SJCRH30 (cell line): ENCODE data around the gene CCDC85C. TPM values are rescaled to one million over a fixed set of nuclear protein-coding genes. Genes with fewer than 3 reads are reported as not detected.
A peak's percentile ranks its signal among the peaks of the same experiment; 100 is the strongest.

Experiments used
- DNase-seq, 2 experiments: peaks; one replicate each; pipeline ENCODE4 v3.0.0-alpha.2; 2015 to 2020
- H3K27ac ChIP-seq: fragments of 250-450 bp; sonication (Bioruptor Pico); 2 replicates; pipeline ENCODE4 v1.5.1; 2020; ENCODE audit warnings: mild to moderate bottlenecking, moderate library complexity
- H3K27me3 ChIP-seq: fragments of 250-450 bp; sonication (Bioruptor Pico); 2 replicates; pipeline ENCODE4 v1.5.1; 2020; ENCODE audit warnings: mild to moderate bottlenecking, moderate library complexity
- H3K36me3 ChIP-seq: fragments of 250-450 bp; sonication (Bioruptor Pico); 2 replicates; pipeline ENCODE4 v1.5.1; 2020; ENCODE audit warnings: mild to moderate bottlenecking, moderate library complexity
- H3K4me1 ChIP-seq: fragments of 250-450 bp; sonication (Bioruptor Pico); 2 replicates; pipeline ENCODE4 v1.5.1; 2020; ENCODE audit warnings: mild to moderate bottlenecking, moderate library complexity
- H3K4me3 ChIP-seq: fragments of 250-450 bp; sonication (Bioruptor Pico); 2 replicates; pipeline ENCODE4 v1.5.1; 2020; ENCODE audit warnings: mild to moderate bottlenecking, moderate library complexity
- H3K9me3 ChIP-seq: fragments of 250-450 bp; sonication (Bioruptor Pico); replicated peaks from 2 replicates; pipeline ENCODE4 v1.5.1; 2020; ENCODE audit warnings: mild to moderate bottlenecking, moderate library complexity
- total RNA-seq: library from RNA; depleted of rRNA; stranded (reverse); fragments of >200 nt; shearing (Covaris generic); gene quantifications from 2 replicates; pipeline ENCODE4 v1.2.3, GENCODE V29; 2014

Gene CCDC85C
- total RNA-seq, 1 experiment from 2014 or later = 12.9 TPM

DNA sequence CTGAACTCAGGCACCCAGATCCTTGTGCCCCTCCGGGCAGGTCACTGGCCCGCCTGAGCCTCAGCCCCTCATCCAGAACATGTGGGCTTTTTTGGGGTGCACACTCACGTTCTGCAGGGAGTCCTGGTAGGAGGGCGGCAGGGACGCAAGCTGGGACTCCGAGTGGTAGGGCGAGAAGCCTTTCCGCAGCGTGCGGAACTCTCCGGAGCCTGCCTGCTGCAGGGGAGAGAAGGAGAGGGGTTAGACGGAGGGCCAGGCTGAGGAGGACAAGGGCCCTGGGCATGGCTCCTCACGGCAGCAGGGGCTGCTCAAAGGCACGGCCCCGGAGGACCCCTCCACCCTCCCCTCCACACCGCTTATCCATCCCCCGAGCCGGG is 82.0 kb downstream of the CCDC85C start:
- Histone ChIP-seq H3K4me3 (no peak overlapping the region), H3K4me1 (peaks cover 15% of the 10 kb centered on the region; the same call in 1 of the 2 replicates), H3K36me3 (no peaks in the 10 kb centered on the region), H3K27me3 (no peaks in the 10 kb centered on the region), H3K9me3 (no peaks in the 10 kb centered on the region), H3K27ac (no peak overlapping the region)
- DNase-seq = no peak

DNA sequence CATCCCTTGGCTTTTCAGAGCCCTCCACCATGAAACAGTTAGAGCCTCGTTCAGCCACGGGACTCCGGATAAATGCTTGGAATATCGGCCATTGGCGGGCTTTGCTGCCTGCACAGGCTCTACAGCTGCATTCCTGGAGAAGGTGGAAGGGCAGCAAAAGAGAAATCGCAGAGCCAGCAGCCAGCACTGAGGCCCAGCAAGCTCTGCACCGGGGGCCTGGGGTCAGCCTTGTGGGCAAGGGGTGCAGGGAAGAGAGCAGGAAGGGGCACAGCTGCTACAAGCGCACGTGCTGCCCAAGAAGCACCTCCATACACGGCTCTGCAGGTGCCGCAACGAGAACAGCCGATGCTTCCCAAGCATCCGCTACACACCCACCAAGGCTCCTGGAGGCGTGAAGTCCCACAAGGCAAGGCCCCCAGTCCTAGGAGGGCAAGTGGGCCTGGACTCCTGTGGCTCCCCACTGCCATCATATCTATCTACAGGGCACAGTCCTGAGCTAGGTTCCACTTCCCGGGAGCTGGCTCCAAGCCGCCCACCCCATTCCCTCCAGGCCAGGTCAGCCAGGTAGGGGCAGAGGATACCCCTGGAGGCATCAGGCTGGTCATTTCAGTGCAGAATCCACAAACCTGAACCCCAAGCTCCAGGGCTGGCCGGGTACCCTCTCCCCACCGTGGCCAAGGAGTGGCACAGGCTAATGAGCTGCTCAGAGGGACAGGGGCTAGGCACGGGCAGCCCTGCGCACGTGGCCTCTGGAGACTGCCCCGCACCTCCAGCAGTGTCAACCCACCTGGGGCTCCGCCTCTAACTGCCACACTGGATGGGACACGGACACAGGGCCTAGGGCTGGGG is 82.6 kb downstream of the CCDC85C start:
- Histone ChIP-seq H3K27me3 (no peaks in the 10 kb centered on the region), H3K27ac (no peak overlapping the region)
- DNase-seq = no peak

DNA sequence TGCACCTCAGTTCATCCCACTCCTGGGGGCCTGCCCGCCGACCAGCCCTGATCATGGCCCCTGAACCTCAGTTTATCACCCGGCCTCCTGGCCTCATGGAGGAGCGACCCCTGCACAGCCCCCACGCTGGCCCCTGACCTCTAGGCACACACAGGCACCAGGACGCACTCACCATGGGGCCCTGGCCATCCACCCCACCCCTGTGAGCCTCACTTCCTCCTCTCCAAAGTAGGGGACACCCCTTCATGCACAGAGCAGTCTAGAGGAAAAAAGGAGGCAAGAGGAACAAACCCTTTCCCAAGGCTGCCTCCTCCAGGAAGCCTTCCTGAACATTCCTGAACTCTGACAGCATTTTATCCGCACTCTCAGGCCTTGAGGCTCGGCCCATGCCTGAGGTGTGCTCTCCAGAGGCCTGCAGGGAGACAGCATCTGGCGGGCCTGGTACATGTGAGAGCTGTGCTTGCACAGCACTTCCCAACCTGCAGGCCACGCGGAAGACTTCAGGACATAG is 83.4 kb downstream of the CCDC85C start:
- Histone ChIP-seq H3K27me3 (no peaks in the 10 kb centered on the region), H3K4me1 (peaks cover 15% of the 10 kb centered on the region; the same call in 1 of the 2 replicates), H3K27ac (no peak overlapping the region), H3K9me3 (no peaks in the 10 kb centered on the region), H3K4me3 (no peak overlapping the region), H3K36me3 (no peaks in the 10 kb centered on the region)
- DNase-seq = no peak

More for the DNA sequence above, 82.6 kb downstream of the CCDC85C start:
- Histone ChIP-seq H3K4me3 (no peak overlapping the region), H3K9me3 (no peaks in the 10 kb centered on the region), H3K4me1 (peaks cover 15% of the 10 kb centered on the region; the same call in 1 of the 2 replicates), H3K36me3 (no peaks in the 10 kb centered on the region)

DNA sequence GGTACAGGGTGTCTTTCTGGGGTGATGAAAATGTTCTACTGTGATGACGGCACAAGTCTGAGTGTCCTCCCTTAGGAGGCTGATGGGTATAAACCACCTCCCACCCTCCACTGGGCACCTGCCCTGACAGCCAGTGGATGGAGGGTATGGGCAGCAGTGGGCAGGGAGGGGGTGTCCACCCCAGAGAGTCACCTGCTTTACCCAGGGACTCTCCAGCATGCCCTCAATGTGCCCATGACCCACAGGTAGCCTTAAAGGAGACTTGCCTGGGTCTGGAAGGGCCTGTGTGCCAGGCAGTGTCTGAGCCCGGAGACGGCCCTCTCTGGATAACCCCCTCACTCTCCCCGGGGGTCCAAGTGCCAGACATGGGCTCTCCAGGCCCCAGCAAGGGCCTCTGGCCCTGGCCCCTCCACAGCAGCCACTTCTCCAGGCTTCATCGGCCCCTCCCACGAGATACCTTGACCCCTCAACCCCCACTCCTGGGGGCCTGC is 84.0 kb downstream of the CCDC85C start:
- Histone ChIP-seq H3K9me3 (no peaks in the 10 kb centered on the region), H3K27me3 (no peaks in the 10 kb centered on the region), H3K36me3 (no peaks in the 10 kb centered on the region), H3K27ac (no peak overlapping the region), H3K4me1 (peaks cover 15% of the 10 kb centered on the region; the same call in 1 of the 2 replicates), H3K4me3 (no peak overlapping the region)
- no peak for DNase-seq

DNA sequence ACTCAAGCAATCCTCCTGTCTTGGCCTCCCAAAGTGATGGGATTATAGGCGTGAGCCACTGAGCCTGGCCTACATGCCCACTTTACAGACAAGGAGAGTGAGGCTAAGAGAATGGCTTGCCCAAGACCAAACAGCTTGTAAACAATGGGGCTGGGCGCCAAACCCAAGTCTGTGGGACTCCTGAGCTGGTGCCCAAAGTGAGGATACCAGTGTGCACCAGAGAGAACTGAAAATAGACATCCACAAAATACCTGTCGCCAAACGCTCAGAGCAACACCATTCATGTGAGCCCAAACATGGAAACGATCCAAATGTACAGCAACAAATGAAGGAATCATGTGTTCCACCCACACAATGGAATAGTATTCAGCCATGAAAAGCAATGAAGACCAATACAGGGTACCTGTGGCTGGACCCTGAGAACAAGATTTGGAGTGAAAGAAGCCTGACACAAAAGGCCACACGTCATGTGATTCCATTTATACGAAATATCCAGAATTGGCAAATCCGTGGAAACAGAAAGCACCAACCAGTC is 84.6 kb downstream of the CCDC85C start:
- DNase-seq = no peak
- no peaks in the 10 kb centered on the region for H3K27me3 ChIP-seq
- H3K4me1 ChIP-seq = peaks cover 15% of the 10 kb centered on the region; the same call in 1 of the 2 replicates
- H3K27ac ChIP-seq = no peak overlapping the region
- no peaks in the 10 kb centered on the region for H3K9me3 ChIP-seq
- no peaks in the 10 kb centered on the region for H3K36me3 ChIP-seq
- H3K4me3 ChIP-seq = no peak overlapping the region

DNA sequence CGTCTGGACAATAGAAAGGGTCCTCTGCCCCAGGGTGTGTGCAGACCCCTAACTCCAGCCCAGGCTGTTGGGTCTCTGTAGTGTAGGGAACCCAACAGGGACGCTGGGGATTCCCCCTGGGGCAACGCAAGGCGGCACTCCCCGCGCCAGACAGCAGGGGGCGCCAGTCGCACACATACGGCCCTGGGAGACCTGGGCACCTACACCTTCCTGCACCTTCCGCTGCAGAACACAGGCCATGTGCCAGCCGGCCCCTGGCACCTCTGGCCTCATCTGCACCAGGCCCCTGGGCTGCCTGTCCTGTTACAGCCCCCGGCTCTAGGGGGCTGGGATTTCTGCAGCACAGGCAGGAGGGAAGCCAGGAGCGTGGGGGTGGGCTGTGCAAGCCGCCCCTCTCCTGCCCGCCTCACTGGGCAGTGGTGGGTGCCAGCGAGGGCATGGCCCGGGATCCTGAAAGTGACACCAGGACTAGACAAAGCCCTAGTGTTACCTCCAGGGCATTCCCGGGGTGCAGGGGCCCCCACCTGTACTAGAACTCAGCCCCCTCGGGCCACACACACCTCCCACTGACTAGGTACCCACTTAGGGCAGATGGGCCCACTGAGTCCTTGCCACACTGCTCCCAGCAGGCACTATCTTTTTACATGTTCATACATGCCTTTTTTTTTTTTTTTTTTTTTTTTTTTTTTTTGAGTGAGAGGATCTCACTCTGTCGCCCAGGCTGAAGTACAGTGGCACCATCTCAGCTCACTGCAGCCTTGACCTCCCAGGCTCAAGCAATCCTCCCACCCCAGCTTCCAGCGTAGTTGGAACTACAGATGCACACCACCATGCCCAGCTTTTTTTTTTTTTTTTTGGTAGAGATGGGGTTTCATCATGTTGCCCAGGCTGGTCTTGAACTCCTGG is 85.3 kb downstream of the CCDC85C start:
- Histone ChIP-seq H3K4me3 (no peak overlapping the region), H3K27ac (no peak overlapping the region), H3K36me3 (no peaks in the 10 kb centered on the region), H3K9me3 (no peaks in the 10 kb centered on the region), H3K27me3 (no peaks in the 10 kb centered on the region), H3K4me1 (peaks cover 15% of the 10 kb centered on the region; the same call in 1 of the 2 replicates)
- peak; percentile 47 to 75 for DNase-seq

DNA sequence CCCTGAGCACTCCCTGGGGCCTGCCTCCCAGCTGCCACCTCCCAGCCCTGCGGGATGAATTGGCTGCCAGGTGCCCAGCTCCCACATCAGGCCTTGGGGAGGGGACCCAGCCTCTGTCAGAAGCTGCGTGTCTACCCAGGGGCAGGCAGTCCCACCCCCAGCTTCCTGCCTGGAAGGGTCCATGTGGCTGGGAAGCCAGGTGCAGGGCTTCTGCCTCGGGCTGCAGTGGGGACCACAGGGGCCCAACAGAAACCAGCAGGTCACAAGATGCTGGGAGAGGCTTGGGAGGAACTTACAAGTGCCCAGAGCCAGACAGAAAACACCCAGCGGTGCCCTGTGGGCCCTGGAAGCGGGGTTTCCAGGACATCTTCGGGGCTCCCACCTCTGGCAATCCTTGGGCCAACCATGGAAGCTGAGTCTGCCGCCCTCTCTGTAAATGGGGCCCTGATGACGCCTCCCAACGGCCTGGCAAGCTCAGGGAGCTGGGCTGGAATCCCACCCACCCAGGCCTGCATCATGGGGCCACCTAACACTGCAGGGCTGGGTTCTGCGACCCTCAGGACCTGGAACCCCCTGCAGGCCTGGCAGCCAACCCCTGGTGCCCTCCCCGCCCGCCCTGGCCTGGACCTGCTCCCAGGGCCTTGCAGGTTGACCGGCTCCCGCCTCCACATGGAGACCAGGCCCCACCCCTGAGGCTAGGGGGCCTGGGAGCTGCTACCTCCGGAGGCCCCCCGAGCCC is 86.2 kb downstream of the CCDC85C start:
- H3K4me1 ChIP-seq = peaks cover 6% of the 10 kb centered on the region; the same call in 1 of the 2 replicates
- H3K4me3 ChIP-seq = no peak overlapping the region
- no peaks in the 10 kb centered on the region for H3K36me3 ChIP-seq
- no peak overlapping the region for H3K27ac ChIP-seq
- H3K9me3 ChIP-seq = no peaks in the 10 kb centered on the region
- H3K27me3 ChIP-seq = no peaks in the 10 kb centered on the region
- DNase-seq = no peak

DNA sequence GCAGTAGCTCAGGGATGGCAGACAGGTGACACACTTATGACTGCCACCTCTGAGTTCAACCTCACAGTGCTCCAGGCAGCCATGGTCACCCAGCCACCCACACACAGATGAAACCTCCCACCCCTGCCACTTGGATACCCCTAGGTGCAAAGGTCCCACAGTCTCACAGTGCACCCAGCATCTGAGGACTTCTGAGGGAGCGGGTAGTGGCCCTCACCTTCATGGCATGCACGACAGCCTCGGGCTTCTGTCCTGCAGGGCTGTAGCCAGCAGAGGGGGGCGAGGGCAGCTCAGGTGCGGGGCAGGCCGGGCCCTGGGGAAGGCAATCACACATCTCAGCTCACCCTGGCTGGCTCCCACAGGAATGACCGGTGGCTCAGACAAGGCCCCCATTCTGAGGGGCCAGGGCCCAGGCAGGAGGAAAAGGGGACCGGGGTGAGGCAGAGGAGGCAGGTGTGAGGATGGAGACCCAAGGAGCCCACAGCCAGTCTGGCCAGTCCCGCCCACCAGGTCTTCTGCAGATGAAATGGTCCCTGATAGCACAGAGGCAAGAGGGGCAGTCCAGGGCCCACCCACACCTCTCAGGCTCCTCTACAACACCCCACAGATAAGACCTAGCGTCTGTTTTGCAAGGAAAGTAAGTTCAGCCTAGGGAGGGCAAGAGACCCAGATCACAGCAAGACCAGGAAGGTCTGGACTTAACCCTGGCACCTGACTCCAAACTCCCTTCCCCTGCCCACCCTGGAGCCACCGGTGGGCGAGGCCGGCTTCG is 87.0 kb downstream of the CCDC85C start:
- no peak overlapping the region for H3K4me3 ChIP-seq
- no peak for DNase-seq
- no peaks in the 10 kb centered on the region for H3K36me3 ChIP-seq
- peaks cover under 1% of the 10 kb centered on the region; the same call in 1 of the 2 replicates for H3K4me1 ChIP-seq
- H3K27me3 ChIP-seq = no peaks in the 10 kb centered on the region
- no peaks in the 10 kb centered on the region for H3K9me3 ChIP-seq
- no peak overlapping the region for H3K27ac ChIP-seq

DNA sequence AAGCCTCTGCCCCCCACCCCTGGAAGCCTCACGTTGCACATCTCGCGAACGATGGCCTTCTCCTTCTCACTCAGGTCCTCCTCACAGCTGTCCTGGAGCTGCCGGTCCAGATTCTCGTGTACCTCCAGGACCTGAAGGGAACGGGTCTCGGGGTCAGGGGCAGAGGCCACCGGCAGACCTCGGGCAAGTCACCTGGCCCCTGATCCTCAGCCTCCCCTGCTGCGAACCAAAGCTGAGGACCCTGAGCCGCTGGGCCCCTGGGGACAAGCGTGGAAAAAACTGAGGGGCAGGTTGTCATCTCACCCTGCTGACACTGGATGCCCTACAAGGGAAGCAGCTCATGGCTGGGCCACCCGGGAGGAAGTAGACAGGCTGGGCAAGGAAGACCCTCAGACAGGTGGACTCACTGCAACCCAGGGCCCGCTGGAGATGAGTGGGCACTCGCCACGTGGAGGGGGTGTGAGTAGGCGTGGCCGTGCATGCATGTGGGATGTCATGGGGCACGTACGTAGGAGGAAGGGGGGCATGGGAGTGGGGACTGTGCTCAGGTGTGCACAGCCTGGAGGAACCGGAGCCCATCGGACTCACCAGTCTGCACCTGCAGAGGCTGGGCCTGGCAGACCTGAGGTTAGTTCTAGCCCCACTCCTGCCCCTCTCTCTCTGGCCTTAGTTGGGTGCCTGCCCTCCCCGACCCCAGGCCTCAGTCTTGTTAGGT is 87.7 kb downstream of the CCDC85C start:
- DNase-seq = no peak

DNA sequence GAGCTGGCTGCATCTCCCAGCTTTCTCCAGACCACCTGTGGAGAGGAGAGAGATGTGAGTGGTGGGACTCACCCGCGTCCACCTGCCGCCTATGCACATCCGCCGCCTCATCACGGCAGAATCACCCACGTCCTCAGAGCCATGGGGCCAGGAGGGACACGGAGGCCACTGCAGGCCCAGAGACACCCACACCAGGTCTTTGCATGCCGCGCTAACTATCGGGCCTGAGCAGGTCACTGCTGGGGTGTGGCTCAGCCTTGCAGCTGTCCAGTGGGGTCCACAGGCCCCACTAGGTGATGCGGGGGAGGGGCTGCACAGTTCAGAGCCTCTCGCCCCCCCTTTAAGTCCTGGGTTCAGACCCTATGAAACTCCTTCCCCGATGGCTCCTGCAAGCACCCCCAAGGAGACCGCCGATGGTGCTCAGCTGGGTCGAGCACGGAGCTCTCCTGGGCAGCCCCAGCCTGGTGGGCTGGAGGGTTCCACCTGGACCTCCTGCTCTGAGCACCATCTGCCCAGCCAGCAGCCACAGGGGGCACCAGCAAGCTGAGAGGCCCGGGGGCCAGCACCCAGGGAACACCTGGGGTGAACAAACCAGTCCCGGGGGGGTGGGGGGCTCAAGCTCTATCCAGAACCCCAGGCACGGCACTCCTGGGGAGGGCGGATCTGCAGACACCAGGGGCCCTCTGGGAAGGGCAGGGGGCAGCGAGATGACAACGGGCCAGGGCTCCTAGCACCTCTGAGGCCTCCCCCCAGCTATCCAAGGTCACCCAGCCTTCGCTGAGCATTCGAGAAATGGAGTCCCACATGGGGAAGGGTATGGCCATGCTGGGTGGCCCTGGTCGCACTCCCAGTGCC is 88.5 kb downstream of the CCDC85C start:
- Histone ChIP-seq H3K9me3 (no peaks in the 10 kb centered on the region), H3K27ac (no peak overlapping the region), H3K27me3 (no peaks in the 10 kb centered on the region), H3K36me3 (no peaks in the 10 kb centered on the region), H3K4me3 (no peak overlapping the region), H3K4me1 (no peaks in the 10 kb centered on the region)
- no peak for DNase-seq

More for the DNA sequence above, 87.7 kb downstream of the CCDC85C start:
- Histone ChIP-seq H3K27ac (no peak overlapping the region), H3K4me3 (no peak overlapping the region), H3K4me1 (no peaks in the 10 kb centered on the region), H3K36me3 (no peaks in the 10 kb centered on the region), H3K27me3 (no peaks in the 10 kb centered on the region), H3K9me3 (no peaks in the 10 kb centered on the region)

DNA sequence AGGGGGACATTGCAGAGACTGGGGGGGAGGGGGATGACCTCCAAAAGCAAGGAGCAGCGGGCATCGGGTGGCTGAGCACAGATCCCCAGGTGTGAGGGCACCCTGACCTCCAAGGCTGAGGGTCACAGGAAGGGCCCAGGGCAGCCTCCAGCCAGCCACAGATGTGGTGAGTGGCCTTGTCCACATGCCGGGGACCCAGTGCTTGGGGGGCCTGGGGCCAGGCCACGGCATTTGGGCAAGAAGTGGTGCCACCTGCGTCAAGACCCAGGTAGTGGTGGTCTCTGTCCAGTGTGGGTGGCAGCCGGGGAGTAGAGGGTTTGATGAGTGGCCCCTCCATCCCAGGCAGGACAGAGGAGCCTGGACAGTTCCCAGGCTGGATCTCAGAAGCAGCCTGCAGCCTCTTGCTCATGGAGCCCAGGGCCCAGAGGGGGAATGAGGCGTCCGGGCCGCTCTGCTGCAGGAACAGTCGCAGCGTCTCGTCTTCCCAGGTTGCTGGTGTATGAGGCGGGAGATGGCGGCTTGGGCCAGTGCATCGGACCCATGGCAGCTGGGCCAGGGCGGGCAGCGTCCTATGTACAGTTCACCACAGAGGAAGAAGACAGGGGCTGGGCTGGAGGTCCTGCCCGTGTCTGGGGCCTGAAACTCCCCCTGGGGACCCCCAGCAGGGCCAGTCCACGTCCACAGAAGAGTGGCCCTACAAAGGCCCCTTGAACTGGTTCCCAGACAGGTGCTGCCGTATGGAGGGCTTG is 89.3 kb downstream of the CCDC85C start:
- no peaks in the 10 kb centered on the region for H3K4me1 ChIP-seq
- H3K4me3 ChIP-seq = no peak overlapping the region
- no peaks in the 10 kb centered on the region for H3K36me3 ChIP-seq
- DNase-seq = no peak
- no peaks in the 10 kb centered on the region for H3K27me3 ChIP-seq
- no peaks in the 10 kb centered on the region for H3K9me3 ChIP-seq
- H3K27ac ChIP-seq = no peak overlapping the region
